Measurements from ENCODE around the gene BCR. TPM values are rescaled to one million over a fixed set of nuclear protein-coding genes. Genes with fewer than 3 reads are reported as not detected.

BCR gene
- total and polyA plus RNA-seq, 2 of the 13 experiments (the other 11 are each of a cell fraction or from before 2014, with no cell fraction given) = 19.9 to 33.6 TPM

DNA sequence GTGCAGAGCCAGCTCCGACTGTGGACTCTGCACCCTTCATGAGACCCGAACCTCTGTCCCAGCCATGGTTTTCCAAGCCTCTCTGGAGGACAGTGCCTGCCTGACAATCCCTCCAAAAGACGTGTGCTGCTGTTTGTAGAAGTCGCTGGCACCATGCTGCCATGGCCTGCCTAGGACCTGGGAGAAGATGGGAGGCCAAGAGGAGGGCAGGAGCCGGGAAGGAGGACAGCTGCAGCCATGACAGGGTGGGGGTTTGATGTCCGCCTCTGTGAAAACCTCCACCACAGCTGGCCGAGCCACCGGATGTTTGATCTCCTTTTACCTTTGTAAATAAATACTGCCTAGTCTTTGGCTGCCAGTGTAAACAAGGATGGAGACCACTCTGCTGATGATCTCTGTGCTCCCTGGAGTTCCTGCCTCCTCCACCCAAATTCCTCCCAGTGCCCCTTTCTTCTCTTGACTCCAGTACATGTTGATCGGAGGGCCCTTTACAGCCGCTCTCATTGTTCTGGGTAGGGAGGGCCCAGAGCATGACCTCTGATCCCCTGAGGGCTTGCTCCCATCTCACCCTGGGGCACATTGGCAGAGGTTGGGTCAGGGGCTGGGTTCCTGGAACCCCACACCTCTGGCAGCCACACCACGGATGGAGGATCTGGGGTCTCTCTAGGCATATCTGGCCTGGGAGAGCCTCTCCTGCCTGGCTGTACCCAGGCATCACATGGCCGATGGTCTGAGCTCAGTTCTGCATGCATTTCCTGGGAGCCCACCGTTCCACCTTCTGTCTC lies 66.9 kb downstream of the BCR start (continued):
- TF ChIP-seq ATRX (CRISPR knock-in tag; IDR thresholded peaks at IDR 0.05; ENCODE audit: borderline replicate concordance) (no peak), ZSCAN25 (CRISPR knock-in tag; IDR thresholded peaks at IDR 0.05) (no peak; the same call in 1 of the 2 replicates), MED13 (CRISPR knock-in tag; IDR thresholded peaks at IDR 0.05) (no peak), FOXA3 (CRISPR knock-in tag; IDR thresholded peaks at IDR 0.05) (peak; percentile 98), DPF2 (CRISPR knock-in tag; IDR thresholded peaks at IDR 0.05; ENCODE audit: borderline replicate concordance, low read depth) (peak; percentile 46; the same call in 1 of the 2 replicates), SNRNP70 (IDR thresholded peaks at IDR 0.05; ENCODE audit: low read depth, low read length) (no peak), KDM3A (CRISPR knock-in tag; IDR thresholded peaks at IDR 0.05; ENCODE audit: low read depth) (no peak), ZNF318 (CRISPR knock-in tag; IDR thresholded peaks at IDR 0.05) (no peak), GPN1 (CRISPR knock-in tag; IDR thresholded peaks at IDR 0.05; ENCODE audit: borderline replicate concordance) (no peak), ZNF224 (CRISPR knock-in tag; IDR thresholded peaks at IDR 0.05) (0 out of 2 replicates have a peak, but pooled peaks have one; percentile 25)
- TF ChIP-seq, protein P1, sequence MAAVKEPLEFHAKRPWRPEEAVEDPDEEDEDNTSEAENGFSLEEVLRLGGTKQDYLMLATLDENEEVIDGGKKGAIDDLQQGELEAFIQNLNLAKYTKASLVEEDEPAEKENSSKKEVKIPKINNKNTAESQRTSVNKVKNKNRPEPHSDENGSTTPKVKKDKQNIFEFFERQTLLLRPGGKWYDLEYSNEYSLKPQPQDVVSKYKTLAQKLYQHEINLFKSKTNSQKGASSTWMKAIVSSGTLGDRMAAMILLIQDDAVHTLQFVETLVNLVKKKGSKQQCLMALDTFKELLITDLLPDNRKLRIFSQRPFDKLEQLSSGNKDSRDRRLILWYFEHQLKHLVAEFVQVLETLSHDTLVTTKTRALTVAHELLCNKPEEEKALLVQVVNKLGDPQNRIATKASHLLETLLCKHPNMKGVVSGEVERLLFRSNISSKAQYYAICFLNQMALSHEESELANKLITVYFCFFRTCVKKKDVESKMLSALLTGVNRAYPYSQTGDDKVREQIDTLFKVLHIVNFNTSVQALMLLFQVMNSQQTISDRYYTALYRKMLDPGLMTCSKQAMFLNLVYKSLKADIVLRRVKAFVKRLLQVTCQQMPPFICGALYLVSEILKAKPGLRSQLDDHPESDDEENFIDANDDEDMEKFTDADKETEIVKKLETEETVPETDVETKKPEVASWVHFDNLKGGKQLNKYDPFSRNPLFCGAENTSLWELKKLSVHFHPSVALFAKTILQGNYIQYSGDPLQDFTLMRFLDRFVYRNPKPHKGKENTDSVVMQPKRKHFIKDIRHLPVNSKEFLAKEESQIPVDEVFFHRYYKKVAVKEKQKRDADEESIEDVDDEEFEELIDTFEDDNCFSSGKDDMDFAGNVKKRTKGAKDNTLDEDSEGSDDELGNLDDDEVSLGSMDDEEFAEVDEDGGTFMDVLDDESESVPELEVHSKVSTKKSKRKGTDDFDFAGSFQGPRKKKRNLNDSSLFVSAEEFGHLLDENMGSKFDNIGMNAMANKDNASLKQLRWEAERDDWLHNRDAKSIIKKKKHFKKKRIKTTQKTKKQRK (IDR thresholded peaks at IDR 0.05; ENCODE audit: low read length) = no peak
- TF ChIP-seq, protein P2, sequence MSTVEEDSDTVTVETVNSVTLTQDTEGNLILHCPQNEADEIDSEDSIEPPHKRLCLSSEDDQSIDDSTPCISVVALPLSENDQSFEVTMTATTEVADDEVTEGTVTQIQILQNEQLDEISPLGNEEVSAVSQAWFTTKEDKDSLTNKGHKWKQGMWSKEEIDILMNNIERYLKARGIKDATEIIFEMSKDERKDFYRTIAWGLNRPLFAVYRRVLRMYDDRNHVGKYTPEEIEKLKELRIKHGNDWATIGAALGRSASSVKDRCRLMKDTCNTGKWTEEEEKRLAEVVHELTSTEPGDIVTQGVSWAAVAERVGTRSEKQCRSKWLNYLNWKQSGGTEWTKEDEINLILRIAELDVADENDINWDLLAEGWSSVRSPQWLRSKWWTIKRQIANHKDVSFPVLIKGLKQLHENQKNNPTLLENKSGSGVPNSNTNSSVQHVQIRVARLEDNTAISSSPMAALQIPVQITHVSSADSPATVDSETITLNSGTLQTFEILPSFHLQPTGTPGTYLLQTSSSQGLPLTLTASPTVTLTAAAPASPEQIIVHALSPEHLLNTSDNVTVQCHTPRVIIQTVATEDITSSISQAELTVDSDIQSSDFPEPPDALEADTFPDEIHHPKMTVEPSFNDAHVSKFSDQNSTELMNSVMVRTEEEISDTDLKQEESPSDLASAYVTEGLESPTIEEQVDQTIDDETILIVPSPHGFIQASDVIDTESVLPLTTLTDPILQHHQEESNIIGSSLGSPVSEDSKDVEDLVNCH (CRISPR knock-in tag; IDR thresholded peaks at IDR 0.05) = no peak
- TF ChIP-seq, protein P3, sequence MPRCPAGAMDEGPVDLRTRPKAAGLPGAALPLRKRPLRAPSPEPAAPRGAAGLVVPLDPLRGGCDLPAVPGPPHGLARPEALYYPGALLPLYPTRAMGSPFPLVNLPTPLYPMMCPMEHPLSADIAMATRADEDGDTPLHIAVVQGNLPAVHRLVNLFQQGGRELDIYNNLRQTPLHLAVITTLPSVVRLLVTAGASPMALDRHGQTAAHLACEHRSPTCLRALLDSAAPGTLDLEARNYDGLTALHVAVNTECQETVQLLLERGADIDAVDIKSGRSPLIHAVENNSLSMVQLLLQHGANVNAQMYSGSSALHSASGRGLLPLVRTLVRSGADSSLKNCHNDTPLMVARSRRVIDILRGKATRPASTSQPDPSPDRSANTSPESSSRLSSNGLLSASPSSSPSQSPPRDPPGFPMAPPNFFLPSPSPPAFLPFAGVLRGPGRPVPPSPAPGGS (CRISPR knock-in tag; IDR thresholded peaks at IDR 0.05) = no peak
